Measurements from ENCODE around the gene SEC63.

DNA sequence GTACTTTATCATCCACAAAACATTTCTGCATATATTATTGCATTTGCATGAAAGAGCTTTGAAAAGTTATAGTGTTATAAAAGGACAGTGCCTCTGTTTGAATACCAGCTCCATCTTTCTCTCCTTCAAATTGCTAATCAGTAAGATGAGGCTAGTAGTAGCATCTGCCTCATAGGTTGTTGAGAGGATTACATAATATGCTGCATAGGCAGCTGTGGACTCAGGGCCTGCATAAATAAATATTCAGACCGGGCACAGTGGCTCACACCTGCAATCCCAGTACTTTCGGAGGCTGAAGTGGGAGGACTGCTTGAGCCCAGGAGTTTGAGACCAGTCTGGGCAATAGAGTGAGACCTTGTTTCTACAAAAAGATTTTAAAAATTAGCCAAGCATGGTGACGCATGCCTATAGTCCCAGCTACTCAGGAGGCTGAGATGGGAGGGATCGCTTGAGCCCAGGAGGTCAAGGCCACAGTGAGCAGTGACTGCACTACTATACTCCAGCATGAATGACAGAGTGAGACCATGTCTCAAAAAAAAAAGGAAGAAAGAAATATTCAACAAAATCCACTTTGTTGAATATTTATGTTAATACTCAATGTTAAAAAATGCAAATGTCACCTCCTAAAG, 18.3 kb upstream of the SEC63 start:
- TF ChIP-seq, protein P1, sequence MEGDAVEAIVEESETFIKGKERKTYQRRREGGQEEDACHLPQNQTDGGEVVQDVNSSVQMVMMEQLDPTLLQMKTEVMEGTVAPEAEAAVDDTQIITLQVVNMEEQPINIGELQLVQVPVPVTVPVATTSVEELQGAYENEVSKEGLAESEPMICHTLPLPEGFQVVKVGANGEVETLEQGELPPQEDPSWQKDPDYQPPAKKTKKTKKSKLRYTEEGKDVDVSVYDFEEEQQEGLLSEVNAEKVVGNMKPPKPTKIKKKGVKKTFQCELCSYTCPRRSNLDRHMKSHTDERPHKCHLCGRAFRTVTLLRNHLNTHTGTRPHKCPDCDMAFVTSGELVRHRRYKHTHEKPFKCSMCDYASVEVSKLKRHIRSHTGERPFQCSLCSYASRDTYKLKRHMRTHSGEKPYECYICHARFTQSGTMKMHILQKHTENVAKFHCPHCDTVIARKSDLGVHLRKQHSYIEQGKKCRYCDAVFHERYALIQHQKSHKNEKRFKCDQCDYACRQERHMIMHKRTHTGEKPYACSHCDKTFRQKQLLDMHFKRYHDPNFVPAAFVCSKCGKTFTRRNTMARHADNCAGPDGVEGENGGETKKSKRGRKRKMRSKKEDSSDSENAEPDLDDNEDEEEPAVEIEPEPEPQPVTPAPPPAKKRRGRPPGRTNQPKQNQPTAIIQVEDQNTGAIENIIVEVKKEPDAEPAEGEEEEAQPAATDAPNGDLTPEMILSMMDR (IDR thresholded peaks at IDR 0.05) = no peak
- no peak for TF ChIP-seq POLR2A (IDR thresholded peaks at IDR 0.05)

Measured in esophagus squamous epithelium (tissue), 4 donors.